HEK293 (cell line): ENCODE measurements around the gene AGGF1.
"Not testable (repeated sequence)": the region's sequence is repeated elsewhere in the genome, so short reads cannot be mapped to it uniquely, and the experiment has no call there.

Source experiments
- CTCF ChIA-PET: fragments of 350-600 bp; formaldehyde crosslinking; extraction: SDS; loops from one replicate; lab custom pipeline; 2021; ENCODE audit warnings: antibody characterized with exemption; lab: Yijun Ruan, JAX
- POLR2A ChIA-PET: fragments of 300-600 bp; formaldehyde crosslinking; extraction: SDS; loops from one replicate; lab custom pipeline; 2020; ENCODE audit warnings: antibody characterized with exemption, inconsistent platforms; lab: Yijun Ruan, JAX
- H3K27ac ChIP-seq: fragments of 200-500 bp; sonication (Bioruptor generic); 2 replicates; pipeline ENCODE4 v1.5.1; 2014; ENCODE audit warnings: low read depth, low read length, control low read depth, inconsistent platforms; ENCODE audit errors: extremely low read depth
- H3K36me3 ChIP-seq, 2 experiments: fragments of 200-500 bp in 1 of 2; sonication (Bioruptor generic) in 1 of 2; 1 replicate in 1 of 2; 2 replicates in 1 of 2; pipeline ENCODE4 v1.5.1; 2014 to 2017; ENCODE audit warnings: inconsistent platforms in 2 of 2, low read length in 2 of 2; ENCODE audit not compliant: control insufficient read depth in 2 of 2, insufficient read depth in 1 of 2
- H3K4me1 ChIP-seq: fragments of 200-500 bp; sonication (Bioruptor generic); 2 replicates; pipeline ENCODE4 v1.5.1; 2014; ENCODE audit warnings: mild to moderate bottlenecking, low read length, inconsistent platforms; ENCODE audit not compliant: control insufficient read depth, insufficient read depth
- H3K4me3 ChIP-seq: 2 replicates; pipeline ENCODE4 v1.5.1; 2011; ENCODE audit warnings: low read depth, mild to moderate bottlenecking, control low read depth, low read length, moderate library complexity
- H3K9me3 ChIP-seq: fragments of 200-500 bp; sonication (Bioruptor generic); 2 replicates; pipeline ENCODE4 v1.5.1; 2014; ENCODE audit warnings: low read depth, low read length, inconsistent platforms; ENCODE audit not compliant: control insufficient read depth, insufficient read depth
- ZNF146 ChIP-seq: fragments of 450-650 bp; formaldehyde crosslinking; IDR thresholded peaks from 2 replicates; pipeline ENCODE4 v1.5.1; 2016; ENCODE audit warnings: missing biosample characterization, missing genetic modification characterization
- ZNF16 ChIP-seq: fragments of 450-650 bp; formaldehyde crosslinking; IDR thresholded peaks from 2 replicates; pipeline ENCODE4 v1.5.1; 2016; ENCODE audit warnings: low read depth, missing biosample characterization, missing genetic modification characterization
- ZNF24 ChIP-seq: fragments of 450-650 bp; formaldehyde crosslinking; IDR thresholded peaks from 2 replicates; pipeline ENCODE4 v1.5.1; 2016; ENCODE audit warnings: missing biosample characterization, missing genetic modification characterization
- ZNF544 ChIP-seq: fragments of 450-650 bp; formaldehyde crosslinking; IDR thresholded peaks from 2 replicates; pipeline ENCODE4 v1.5.0; 2017; ENCODE audit warnings: missing biosample characterization, missing genetic modification characterization
- ZNF629 ChIP-seq: fragments of 450-650 bp; formaldehyde crosslinking; IDR thresholded peaks from 2 replicates; pipeline ENCODE4 v1.5.1; 2017; ENCODE audit warnings: missing biosample characterization, missing genetic modification characterization
- TF ChIP-seq, protein P1 (sequence below): fragments of 450-650 bp; formaldehyde crosslinking; conservative IDR thresholded peaks from 2 replicates; pipeline ENCODE4 v1.5.1; 2016; ENCODE audit warnings: low read depth, missing biosample characterization, missing genetic modification characterization
- TF ChIP-seq, protein P2 (sequence below): fragments of 450-650 bp; formaldehyde crosslinking; IDR thresholded peaks from 2 replicates; pipeline ENCODE4 v1.5.0; 2017; ENCODE audit warnings: missing biosample characterization, missing genetic modification characterization, borderline replicate concordance

The AGGF1 gene

DNA sequence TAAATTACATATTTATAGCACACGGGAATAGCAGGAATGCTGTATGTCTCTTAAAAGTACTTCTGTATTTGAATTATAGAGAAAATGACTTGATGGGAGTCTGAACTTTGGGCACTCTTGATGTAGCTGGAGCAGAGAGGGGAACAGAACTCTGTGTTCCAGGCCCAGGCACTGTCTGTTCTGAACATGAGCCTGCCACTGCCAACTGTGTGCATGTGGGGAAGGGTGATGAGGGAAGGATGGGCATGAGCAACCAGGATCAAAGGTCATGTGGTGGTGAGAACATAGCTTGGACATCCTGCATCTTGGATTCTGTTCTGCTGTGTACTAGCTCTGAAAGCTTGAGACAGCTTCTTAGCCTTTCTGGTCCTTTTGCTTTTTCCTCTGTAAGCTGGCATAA lies 73.3 kb downstream of the AGGF1 start (continued):
- TF ChIP-seq, protein P1, sequence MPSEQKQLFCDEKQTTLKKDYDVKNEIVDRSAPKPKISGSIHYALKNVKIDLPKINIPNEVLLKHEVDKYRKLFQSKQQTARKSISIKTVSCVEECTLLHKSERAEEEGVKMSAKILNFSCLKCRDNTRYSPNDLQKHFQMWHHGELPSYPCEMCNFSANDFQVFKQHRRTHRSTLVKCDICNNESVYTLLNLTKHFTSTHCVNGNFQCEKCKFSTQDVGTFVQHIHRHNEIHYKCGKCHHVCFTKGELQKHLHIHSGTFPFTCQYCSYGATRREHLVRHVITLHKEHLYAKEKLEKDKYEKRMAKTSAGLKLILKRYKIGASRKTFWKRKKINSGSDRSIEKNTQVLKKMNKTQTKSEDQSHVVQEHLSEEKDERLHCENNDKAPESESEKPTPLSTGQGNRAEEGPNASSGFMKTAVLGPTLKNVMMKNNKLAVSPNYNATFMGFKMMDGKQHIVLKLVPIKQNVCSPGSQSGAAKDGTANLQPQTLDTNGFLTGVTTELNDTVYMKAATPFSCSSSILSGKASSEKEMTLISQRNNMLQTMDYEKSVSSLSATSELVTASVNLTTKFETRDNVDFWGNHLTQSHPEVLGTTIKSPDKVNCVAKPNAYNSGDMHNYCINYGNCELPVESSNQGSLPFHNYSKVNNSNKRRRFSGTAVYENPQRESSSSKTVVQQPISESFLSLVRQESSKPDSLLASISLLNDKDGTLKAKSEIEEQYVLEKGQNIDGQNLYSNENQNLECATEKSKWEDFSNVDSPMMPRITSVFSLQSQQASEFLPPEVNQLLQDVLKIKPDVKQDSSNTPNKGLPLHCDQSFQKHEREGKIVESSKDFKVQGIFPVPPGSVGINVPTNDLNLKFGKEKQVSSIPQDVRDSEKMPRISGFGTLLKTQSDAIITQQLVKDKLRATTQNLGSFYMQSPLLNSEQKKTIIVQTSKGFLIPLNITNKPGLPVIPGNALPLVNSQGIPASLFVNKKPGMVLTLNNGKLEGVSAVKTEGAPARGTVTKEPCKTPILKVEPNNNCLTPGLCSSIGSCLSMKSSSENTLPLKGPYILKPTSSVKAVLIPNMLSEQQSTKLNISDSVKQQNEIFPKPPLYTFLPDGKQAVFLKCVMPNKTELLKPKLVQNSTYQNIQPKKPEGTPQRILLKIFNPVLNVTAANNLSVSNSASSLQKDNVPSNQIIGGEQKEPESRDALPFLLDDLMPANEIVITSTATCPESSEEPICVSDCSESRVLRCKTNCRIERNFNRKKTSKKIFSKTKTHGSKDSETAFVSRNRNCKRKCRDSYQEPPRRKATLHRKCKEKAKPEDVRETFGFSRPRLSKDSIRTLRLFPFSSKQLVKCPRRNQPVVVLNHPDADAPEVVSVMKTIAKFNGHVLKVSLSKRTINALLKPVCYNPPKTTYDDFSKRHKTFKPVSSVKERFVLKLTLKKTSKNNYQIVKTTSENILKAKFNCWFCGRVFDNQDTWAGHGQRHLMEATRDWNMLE, result no peak
- TF ChIP-seq ZNF146, result no peak
- TF ChIP-seq, protein P2, sequence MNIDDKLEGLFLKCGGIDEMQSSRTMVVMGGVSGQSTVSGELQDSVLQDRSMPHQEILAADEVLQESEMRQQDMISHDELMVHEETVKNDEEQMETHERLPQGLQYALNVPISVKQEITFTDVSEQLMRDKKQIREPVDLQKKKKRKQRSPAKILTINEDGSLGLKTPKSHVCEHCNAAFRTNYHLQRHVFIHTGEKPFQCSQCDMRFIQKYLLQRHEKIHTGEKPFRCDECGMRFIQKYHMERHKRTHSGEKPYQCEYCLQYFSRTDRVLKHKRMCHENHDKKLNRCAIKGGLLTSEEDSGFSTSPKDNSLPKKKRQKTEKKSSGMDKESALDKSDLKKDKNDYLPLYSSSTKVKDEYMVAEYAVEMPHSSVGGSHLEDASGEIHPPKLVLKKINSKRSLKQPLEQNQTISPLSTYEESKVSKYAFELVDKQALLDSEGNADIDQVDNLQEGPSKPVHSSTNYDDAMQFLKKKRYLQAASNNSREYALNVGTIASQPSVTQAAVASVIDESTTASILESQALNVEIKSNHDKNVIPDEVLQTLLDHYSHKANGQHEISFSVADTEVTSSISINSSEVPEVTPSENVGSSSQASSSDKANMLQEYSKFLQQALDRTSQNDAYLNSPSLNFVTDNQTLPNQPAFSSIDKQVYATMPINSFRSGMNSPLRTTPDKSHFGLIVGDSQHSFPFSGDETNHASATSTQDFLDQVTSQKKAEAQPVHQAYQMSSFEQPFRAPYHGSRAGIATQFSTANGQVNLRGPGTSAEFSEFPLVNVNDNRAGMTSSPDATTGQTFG (tag by site-specific recombination), result no peak

DNA sequence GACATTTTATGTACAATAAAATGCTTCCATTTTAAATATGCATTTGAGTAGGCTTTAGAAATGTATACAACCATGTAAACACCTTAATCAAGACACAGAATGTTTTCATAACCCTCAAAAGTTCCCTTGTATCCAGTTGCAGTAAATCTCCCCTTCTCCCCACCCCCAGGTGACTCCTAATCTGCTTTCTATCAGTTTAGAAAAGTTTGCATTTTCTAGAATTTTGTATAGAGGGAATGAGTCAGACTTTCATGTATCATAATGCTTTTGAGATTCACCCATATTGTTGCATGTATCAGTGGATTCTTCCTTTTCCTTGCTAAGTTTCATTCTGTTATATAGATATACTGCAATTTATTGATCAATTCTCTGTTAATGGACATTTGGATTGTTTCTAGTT lies 74.6 kb downstream of the AGGF1 start:
- ChIA-PET POLR2A (no interaction called here), CTCF (interaction anchor here (1.3 kb wide), 1 partner anchor 24 kb away, joined by 3 read pairs; no protein-coding TSS in a partner anchor)
- no peaks in the 10 kb centered on the region for H3K9me3 ChIP-seq
- H3K4me1 ChIP-seq, result no peaks in the 10 kb centered on the region
- H3K27ac ChIP-seq, result no peak overlapping the region
- TF ChIP-seq ZNF16 (no peak), ZNF629 (no peak), ZNF24 (tag by site-specific recombination) (no peak), ZNF544 (tag by site-specific recombination) (no peak)
- peaks cover 0 to 24% of the 10 kb centered on the region in 2 experiments; a peak in 1 of 3 replicates for H3K36me3 ChIP-seq
- no peak overlapping the region for H3K4me3 ChIP-seq

DNA sequence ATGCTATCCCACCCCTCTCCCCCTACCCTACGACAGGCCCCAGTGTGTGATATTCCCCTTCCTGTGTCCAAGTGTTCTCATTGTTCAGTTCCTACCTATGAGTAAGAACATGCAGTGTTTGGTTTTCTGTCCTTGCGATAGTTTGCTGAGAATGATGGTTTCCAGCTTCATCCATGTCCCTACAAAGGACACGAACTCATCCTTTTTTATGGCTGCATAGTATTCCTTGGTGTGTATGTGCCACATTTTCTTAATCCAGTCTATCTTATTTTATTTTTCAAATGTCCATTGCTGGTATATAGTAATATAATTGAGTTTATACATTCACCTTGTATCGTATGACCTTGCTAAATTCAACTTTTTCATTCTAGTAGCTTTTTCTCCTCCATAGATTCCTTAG lies 76.8 kb downstream of the AGGF1 start:
- TF ChIP-seq ZNF146, result peak; percentile 96
- H3K27ac ChIP-seq, POLR2A ChIA-PET, H3K4me1 ChIP-seq, H3K9me3 ChIP-seq, H3K4me3 ChIP-seq, H3K36me3 ChIP-seq: not testable (repeated sequence)
- CTCF ChIA-PET, result interaction anchor here (0.7 kb wide), 1 partner anchor 432 kb away, joined by 3 read pairs; no protein-coding TSS in a partner anchor
